ENCODE data around the gene SLC37A4.

GRCh38 chr11:118979434-118979833, 51.2 kb downstream of the SLC37A4 start:
- TF ChIP-seq CTCF (IDR thresholded peaks at IDR 0.05) (no peak), POLR2A (IDR thresholded peaks at IDR 0.05) (no peak), POLR2AphosphoS5 (IDR thresholded peaks at IDR 0.05; ENCODE audit: insufficient read depth in 1 of 2, low read depth in 1 of 2) (no peak)
